Smooth muscle cell (in vitro differentiated cells): Measurements from ENCODE around the gene UNG. TPM values are rescaled to one million over a fixed set of nuclear protein-coding genes. Genes with fewer than 3 reads are reported as not detected.
"Not testable (repeated sequence)": the region's sequence is repeated elsewhere in the genome, so short reads cannot be mapped to it uniquely, and the experiment has no call there.

Experiments
- DNase-seq: peaks from one replicate; lab custom pipeline; 2025; ENCODE audit not compliant: unreplicated experiment; lab: John Stamatoyannopoulos, UW
- H2AFZ ChIP-seq: fragments of 200-600 bp; sonication (generic); 2 replicates; pipeline ENCODE4 v1.6.0; 2016; ENCODE audit warnings: antibody characterized with exemption, low read depth, mild to moderate bottlenecking
- H3F3A ChIP-seq: fragments of 200-600 bp; sonication (generic); 2 replicates; pipeline ENCODE4 v1.6.0; 2017; ENCODE audit warnings: antibody characterized with exemption, low read depth
- H3K27ac ChIP-seq: fragments of 200-600 bp; sonication (generic); 2 replicates; pipeline ENCODE4 v1.5.1; 2016; ENCODE audit warnings: low read depth, mild to moderate bottlenecking
- H3K27me3 ChIP-seq: fragments of 200-600 bp; sonication (generic); 2 replicates; pipeline ENCODE4 v1.6.1; 2016; ENCODE audit warnings: low read depth, mild to moderate bottlenecking
- H3K36me3 ChIP-seq: fragments of 200-600 bp; sonication (generic); 2 replicates; pipeline ENCODE4 v1.5.1; 2016; ENCODE audit warnings: low read depth
- H3K4me1 ChIP-seq: fragments of 200-600 bp; sonication (generic); 2 replicates; pipeline ENCODE4 v1.5.1; 2016; ENCODE audit warnings: low read depth
- H3K4me2 ChIP-seq: fragments of 200-600 bp; sonication (generic); 2 replicates; pipeline ENCODE4 v1.6.0; 2016; ENCODE audit warnings: mild to moderate bottlenecking
- H3K4me3 ChIP-seq: fragments of 200-600 bp; sonication (generic); 2 replicates; pipeline ENCODE4 v1.5.1; 2016; ENCODE audit warnings: mild to moderate bottlenecking
- H3K79me2 ChIP-seq: fragments of 200-600 bp; sonication (generic); 2 replicates; pipeline ENCODE4 v1.6.0; 2016; ENCODE audit warnings: low read depth, mild to moderate bottlenecking
- H3K9ac ChIP-seq: fragments of 200-600 bp; sonication (generic); 2 replicates; pipeline ENCODE4 v1.6.0; 2016; ENCODE audit warnings: low read depth
- H3K9me3 ChIP-seq: fragments of 200-600 bp; sonication (generic); replicated peaks from 2 replicates; pipeline ENCODE4 v1.5.1; 2016; ENCODE audit warnings: low read depth
- H4K20me1 ChIP-seq: fragments of 200-600 bp; sonication (generic); 2 replicates; pipeline ENCODE4 v1.6.0; 2016; ENCODE audit warnings: low read depth
- WGBS: methylation state at CpG from one replicate; pipeline ENCODE4 v1.1.7; 2016; ENCODE audit warnings: low lambda C conversion rate; 5-methylcytosine and 5-hydroxymethylcytosine counted together
- polyA plus RNA-seq: library from polyadenylated mRNA; unstranded; fragments of >200 nt; fragmentation: Nextera tagmentation; extraction: Ambion mirVana; gene quantifications from 2 replicates; pipeline ENCODE4 v1.2.1, GENCODE V29; 2016
- total RNA-seq: library from RNA; depleted of rRNA; stranded (reverse); fragments of >200 nt; gene quantifications from 2 replicates; pipeline ENCODE4 v1.2.3, GENCODE V29; 2014
- TF ChIP-seq, protein P1 (sequence below): fragments of 200-600 bp; sonication (generic); IDR thresholded peaks from 2 replicates; pipeline ENCODE4 v1.5.1; 2017; ENCODE audit warnings: borderline replicate concordance, mild to moderate bottlenecking, antibody characterized with exemption; ENCODE audit not compliant: insufficient read depth, poor library complexity, severe bottlenecking

UNG gene
- total and polyA plus RNA-seq, 2 experiments from 2014 or later = 17.1 to 22.8 TPM

DNA sequence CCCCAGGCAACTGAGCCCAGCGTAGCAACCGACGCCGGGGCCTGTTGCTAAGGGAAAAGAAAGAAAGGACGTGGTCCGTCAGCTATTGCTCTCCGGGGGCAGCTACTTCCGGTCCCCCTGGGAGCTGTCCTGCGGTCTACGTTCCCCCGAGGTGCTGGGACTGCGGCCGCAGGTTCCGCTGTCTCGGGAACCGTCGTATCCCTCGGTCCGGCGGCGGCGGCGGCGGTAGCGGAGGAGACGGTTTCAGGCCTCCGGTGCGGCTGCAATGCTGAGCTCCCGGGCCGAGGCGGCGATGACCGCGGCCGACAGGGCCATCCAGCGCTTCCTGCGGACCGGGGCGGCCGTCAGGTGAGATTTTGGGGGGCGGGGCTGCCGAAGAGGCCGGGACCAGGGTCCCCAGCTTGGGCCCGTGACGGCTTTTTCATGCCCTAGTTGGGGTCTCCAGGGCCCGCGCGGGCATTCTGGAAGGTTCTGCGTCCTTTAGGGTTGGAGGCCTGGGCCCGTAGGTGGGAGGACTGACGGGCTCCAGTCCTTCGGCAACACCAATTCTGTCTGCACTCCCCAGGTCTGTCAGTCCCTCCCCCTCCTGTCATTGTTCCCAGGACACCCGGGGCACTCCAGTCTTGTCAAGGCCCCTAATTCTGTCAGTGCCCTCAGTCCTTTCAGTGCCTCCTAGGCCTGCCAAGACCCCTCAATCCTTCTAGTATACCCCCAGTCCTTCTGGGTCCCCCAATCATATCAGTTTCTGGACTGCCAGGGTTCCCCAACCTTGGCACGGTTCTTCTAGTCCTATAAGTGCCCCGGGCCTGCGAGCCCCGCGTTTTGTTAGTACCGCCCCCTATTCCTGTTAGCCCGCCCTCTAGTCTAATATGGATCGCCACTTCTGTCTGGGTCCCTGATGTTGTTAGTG is 44.7 kb upstream of the UNG start, which contains the start of gene USP30:
USP30 (plus strand) TSS at position 163 of the 910 bp plus-strand sequence; CDS start at position 266, 103 bp downstream.
- Histone ChIP-seq H3K4me2 (peak within 1 kb of the TSS; percentile 93), H3K36me3 (peaks cover under 1% of the 10 kb centered on the region), H2AFZ (peak within 1 kb of the TSS; percentile 99), H3K4me1 (peaks cover 6% of the 10 kb centered on the region), H3K27me3 (no peaks in the 10 kb centered on the region), H3F3A (no peaks in the 10 kb centered on the region), H3K27ac (no peak within 1 kb of the TSS), H4K20me1 (no peaks in the 10 kb centered on the region), H3K79me2 (peaks cover 9% of the 10 kb centered on the region), H3K4me3 (peak within 1 kb of the TSS; percentile 97), H3K9ac (peak within 1 kb of the TSS; percentile 87), H3K9me3 (no peaks in the 10 kb centered on the region)
- DNase-seq = peak; percentile 45
- TF ChIP-seq, protein P1, sequence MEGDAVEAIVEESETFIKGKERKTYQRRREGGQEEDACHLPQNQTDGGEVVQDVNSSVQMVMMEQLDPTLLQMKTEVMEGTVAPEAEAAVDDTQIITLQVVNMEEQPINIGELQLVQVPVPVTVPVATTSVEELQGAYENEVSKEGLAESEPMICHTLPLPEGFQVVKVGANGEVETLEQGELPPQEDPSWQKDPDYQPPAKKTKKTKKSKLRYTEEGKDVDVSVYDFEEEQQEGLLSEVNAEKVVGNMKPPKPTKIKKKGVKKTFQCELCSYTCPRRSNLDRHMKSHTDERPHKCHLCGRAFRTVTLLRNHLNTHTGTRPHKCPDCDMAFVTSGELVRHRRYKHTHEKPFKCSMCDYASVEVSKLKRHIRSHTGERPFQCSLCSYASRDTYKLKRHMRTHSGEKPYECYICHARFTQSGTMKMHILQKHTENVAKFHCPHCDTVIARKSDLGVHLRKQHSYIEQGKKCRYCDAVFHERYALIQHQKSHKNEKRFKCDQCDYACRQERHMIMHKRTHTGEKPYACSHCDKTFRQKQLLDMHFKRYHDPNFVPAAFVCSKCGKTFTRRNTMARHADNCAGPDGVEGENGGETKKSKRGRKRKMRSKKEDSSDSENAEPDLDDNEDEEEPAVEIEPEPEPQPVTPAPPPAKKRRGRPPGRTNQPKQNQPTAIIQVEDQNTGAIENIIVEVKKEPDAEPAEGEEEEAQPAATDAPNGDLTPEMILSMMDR = no peak
- 1% methylated on average over 60 of the region's 61 CpGs for WGBS

DNA sequence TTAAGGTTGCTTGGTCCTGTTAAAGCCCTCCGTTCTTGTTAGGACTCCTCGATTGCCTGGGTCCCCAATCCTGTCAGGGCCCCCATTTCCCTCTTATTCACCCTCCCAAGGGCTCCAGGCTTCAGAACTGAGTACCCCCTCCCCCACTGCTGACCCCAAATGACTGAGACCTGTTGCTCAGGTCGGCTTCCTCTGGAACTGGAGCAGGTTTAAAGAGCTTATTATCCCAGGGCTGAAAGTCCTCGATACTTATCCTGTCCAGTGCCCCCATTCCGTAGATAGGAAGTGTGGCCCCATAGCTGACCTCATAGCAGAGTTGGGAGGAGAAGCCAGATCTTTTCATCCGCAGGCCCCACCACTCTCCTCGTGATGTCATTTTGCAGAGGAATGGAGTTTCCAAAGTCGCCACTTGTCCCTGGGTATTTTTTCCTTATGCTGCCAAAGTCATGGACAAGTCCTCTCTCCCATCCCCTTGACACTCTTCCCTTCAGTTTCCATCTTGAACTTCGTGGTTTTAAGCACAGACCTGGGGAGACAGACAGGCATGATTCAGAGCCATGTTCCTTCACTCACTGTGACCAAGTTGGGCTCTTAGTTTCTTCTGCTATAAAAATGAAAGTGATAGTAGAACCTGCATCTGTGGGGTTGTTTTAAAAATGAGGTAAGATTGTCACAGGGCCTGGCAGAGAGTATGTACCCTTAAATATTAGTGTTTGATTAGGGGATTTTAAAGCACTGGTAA is 43.8 kb upstream of the UNG start:
- Histone ChIP-seq H4K20me1 (no peaks in the 10 kb centered on the region), H3K79me2 (peaks cover 9% of the 10 kb centered on the region), H3K4me1 (peaks cover 6% of the 10 kb centered on the region), H2AFZ (peak overlapping the region; percentile 99), H3K4me3 (peak overlapping the region; percentile 97), H3F3A (no peaks in the 10 kb centered on the region), H3K9me3 (no peaks in the 10 kb centered on the region), H3K27me3 (no peaks in the 10 kb centered on the region), H3K36me3 (peaks cover 3% of the 10 kb centered on the region), H3K27ac (no peak overlapping the region), H3K9ac (peak overlapping the region; percentile 87), H3K4me2 (peak overlapping the region; percentile 93)
- TF ChIP-seq, protein P1 = no peak
- DNase-seq = no peak
- 54% methylated on average over 9 of the region's 9 CpGs for WGBS

DNA sequence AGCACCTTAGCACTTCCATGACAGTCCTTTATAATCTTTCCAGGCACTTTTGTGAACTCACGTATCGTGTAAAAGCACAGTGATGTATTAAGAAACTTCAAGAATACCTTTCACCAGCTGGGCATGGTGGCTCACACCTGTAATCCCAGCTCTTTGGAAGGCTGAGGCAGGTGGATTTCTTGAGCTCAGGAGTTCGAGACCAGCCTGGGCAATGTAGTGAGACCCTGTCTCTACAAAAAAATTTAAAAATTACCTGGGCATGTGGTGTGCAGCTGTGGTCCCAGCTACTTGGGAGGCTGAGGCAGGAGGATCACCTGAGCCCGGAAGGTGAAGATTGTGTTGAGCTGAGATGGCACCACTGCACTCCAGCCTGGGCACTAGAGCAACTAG is 43.3 kb upstream of the UNG start:
- Histone ChIP-seq H3K4me2 (peak overlapping the region; percentile 93), H3K4me3 (peak overlapping the region; percentile 97)
- H3K4me1 ChIP-seq, DNase-seq, H4K20me1 ChIP-seq, H3K27me3 ChIP-seq, H2AFZ ChIP-seq, H3K79me2 ChIP-seq, H3K9ac ChIP-seq, H3K9me3 ChIP-seq, H3K36me3 ChIP-seq, H3K27ac ChIP-seq, H3F3A ChIP-seq: not testable (repeated sequence)
- 98% methylated on average over 4 of the region's 4 CpGs for WGBS

DNA sequence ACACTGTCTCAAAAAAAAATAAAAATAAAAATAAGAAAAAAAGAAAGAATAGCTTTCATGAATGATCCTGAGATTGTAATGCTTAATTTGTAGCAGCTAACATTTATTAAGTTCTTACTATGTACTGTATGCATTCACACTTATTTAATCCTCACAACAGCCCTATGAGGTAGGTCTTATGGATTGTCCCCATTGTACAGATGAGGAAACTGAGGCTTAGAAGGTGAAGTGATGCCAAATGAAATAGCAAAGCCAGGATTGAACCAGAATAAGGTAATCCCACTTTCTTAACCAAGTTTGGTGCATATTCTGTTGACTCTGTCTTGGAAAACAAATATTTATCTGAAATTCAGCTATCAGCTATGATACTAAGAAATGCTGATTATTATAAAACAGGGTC is 42.9 kb upstream of the UNG start:
- Histone ChIP-seq H4K20me1 (no peaks in the 10 kb centered on the region), H3K4me3 (no peak overlapping the region), H3K9ac (no peak overlapping the region), H3K9me3 (no peaks in the 10 kb centered on the region), H2AFZ (no peak overlapping the region), H3K4me1 (peaks cover 6% of the 10 kb centered on the region), H3F3A (no peaks in the 10 kb centered on the region), H3K27me3 (no peaks in the 10 kb centered on the region), H3K36me3 (peaks cover 3% of the 10 kb centered on the region), H3K4me2 (no peak overlapping the region), H3K79me2 (peaks cover 9% of the 10 kb centered on the region), H3K27ac (no peak overlapping the region)
- TF ChIP-seq, protein P1 = no peak
- DNase-seq = no peak
